Measurements from ENCODE around the gene AZU1. TPM values are rescaled to one million over a fixed set of nuclear protein-coding genes. Genes with fewer than 3 reads are reported as not detected.

AZU1 gene
- total RNA-seq, 1 donor from 2014 or later: 0.75 TPM

GRCh38 chr19:827314-827709, 325 bp upstream of the AZU1 start:
- DNase-seq (no peak), ATAC-seq (no peak)
- no peak for TF ChIP-seq CTCF (IDR thresholded peaks at IDR 0.05)
- Histone ChIP-seq H3K27ac (no peak overlapping the region), H3K4me3 (no peak overlapping the region), H3K27me3 (peaks cover 20% of the 10 kb centered on the region), H3K4me1 (peaks cover 4% of the 10 kb centered on the region), H3K9me3 (no peaks in the 10 kb centered on the region), H3K36me3 (no peaks in the 10 kb centered on the region)
- intact Hi-C loops (cut with DNase I): no loop called here

GRCh38 chr19:829129-829758, 1.6 kb downstream of the AZU1 start:
- TF ChIP-seq CTCF (IDR thresholded peaks at IDR 0.05): no peak
- Histone ChIP-seq H3K4me1 (no peaks in the 10 kb centered on the region), H3K36me3 (no peaks in the 10 kb centered on the region), H3K9me3 (no peaks in the 10 kb centered on the region), H3K27ac (no peak overlapping the region), H3K4me3 (no peak overlapping the region), H3K27me3 (peaks cover 5% of the 10 kb centered on the region)
- DNase-seq (no peak), ATAC-seq (no peak)
- intact Hi-C loops (cut with DNase I): no loop called here

DNA sequence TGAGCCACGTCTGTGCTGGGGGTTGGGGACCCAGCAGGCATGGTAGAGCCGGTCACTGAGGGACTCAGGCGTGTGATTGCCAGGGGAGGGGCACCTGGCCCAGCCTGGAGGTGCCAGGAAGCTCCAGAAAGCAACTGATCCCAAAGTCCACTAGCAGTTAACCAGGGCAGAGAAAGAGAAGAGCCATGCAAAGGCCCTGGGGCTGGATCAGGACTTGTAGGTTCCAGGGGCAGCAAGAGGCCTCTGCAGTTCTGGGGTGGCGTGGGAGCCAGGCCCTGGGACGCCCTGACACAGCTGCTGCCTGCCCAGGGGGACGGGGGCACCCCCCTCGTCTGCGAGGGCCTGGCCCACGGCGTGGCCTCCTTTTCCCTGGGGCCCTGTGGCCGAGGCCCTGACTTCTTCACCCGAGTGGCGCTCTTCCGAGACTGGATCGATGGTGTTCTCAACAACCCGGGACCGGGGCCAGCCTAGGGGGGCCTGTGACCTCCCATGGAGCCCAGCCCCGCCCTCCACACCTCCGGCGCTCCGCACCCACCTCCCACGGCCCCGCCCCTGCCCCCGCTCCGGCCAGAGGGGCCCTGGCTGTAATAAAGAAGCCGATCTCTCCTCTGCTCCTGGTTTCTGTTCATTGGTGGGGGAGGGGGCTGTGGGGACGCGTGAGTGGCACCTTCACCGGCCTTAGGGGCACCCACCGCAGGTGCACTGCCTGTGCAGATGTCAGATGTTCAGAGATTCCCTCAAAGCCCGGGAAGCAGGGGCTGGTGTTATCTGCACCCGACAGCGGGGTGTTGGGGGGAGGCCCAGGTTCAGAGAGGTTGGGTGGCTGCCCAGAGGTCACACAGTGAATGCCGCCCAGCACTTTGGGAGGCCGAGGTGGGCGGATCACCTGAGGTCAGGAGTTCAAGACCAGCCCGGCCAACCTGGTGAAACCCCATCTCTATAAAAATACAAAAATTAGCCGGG, 4.1 kb downstream of the AZU1 start:
- intact Hi-C loops (cut with DNase I): no loop called here
- TF ChIP-seq CTCF (IDR thresholded peaks at IDR 0.05): no peak
- no peaks in the 10 kb centered on the region for H3K9me3 ChIP-seq
- H3K4me3 ChIP-seq: no peak overlapping the region
- H3K27ac ChIP-seq: no peak overlapping the region
- DNase-seq: no peak
- ATAC-seq: no peak
- H3K27me3 ChIP-seq: peaks cover 11% of the 10 kb centered on the region
- H3K4me1 ChIP-seq: no peaks in the 10 kb centered on the region
- H3K36me3 ChIP-seq: no peaks in the 10 kb centered on the region

DNA sequence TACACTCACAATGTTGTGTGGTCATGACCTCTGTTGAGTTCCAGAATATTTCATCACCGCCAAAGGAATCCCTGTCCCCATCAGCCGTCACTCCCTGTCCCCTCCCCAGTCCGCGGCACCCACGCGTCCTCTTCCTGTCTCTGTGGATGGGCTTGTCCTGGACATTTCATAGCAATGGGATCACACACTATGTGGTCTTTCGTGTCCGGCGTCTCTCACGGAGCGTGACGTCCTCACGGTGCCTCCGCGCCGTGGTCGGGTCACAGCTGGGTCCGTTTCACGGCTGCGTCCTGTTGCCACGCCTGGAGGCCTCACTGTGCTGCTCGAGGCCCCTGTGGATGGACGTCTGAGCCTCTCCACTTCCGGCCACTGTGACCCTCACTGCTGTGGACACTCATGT, 6.6 kb downstream of the AZU1 start:
- no peaks in the 10 kb centered on the region for H3K4me1 ChIP-seq
- no peak for DNase-seq
- intact Hi-C loops (cut with DNase I): no loop called here
- no peaks in the 10 kb centered on the region for H3K9me3 ChIP-seq
- ATAC-seq: no peak
- no peak overlapping the region for H3K4me3 ChIP-seq
- H3K27me3 ChIP-seq: peaks cover 25% of the 10 kb centered on the region
- TF ChIP-seq CTCF (IDR thresholded peaks at IDR 0.05): no peak
- H3K27ac ChIP-seq: no peak overlapping the region
- H3K36me3 ChIP-seq: no peaks in the 10 kb centered on the region

- no peaks in the 10 kb centered on the region for H3K36me3 ChIP-seq
- ATAC-seq (peak; percentile 64), DNase-seq (no peak)
- H3K4me1 ChIP-seq: no peaks in the 10 kb centered on the region
- TF ChIP-seq CTCF (IDR thresholded peaks at IDR 0.05): no peak
- H3K9me3 ChIP-seq: no peaks in the 10 kb centered on the region
- intact Hi-C loops (cut with DNase I): no loop called here
- peaks cover 25% of the 10 kb centered on the region for H3K27me3 ChIP-seq
- no peak overlapping the region for H3K27ac ChIP-seq
- no peak overlapping the region for H3K4me3 ChIP-seq
These were observed 7.7 kb downstream of the AZU1 start for GRCh38 chr19:835210-835810.
